ENCODE results near the gene ASTL.

The ASTL gene

GRCh38 chr2:96129528-96130120, 8.7 kb downstream of the ASTL start:
- DNase-seq (ENCODE audit: low read depth) = no peak

- no peak for DNase-seq (ENCODE audit: low read depth)
Observed at GRCh38 chr2:96128456-96128855, 9.8 kb downstream of the ASTL start.

GRCh38 chr2:96124406-96125265, 13.7 kb downstream of the ASTL start:
- DNase-seq (ENCODE audit: low read depth) = no peak

- no peak for DNase-seq (ENCODE audit: low read depth)
Observed at GRCh38 chr2:96123936-96124335, 14.4 kb downstream of the ASTL start.

- DNase-seq (ENCODE audit: low read depth) = no peak
Observed at GRCh38 chr2:96123290-96123689, 15.0 kb downstream of the ASTL start.

GRCh38 chr2:96122391-96122790, 15.9 kb downstream of the ASTL start:
- DNase-seq (ENCODE audit: low read depth) = no peak

- no peak for DNase-seq (ENCODE audit: low read depth)
Observed at GRCh38 chr2:96121414-96121813, 16.9 kb downstream of the ASTL start.

- no peak for DNase-seq (ENCODE audit: low read depth)
Observed at GRCh38 chr2:96120991-96121390, 17.3 kb downstream of the ASTL start.

- no peak for DNase-seq (ENCODE audit: low read depth)
Observed at GRCh38 chr2:96120091-96120720, 18.1 kb downstream of the ASTL start.

GRCh38 chr2:96119389-96119751, 18.9 kb downstream of the ASTL start:
- DNase-seq (ENCODE audit: low read depth) = no peak

- no peak for DNase-seq (ENCODE audit: low read depth)
Observed at GRCh38 chr2:96118698-96119388, 19.5 kb downstream of the ASTL start.

- DNase-seq (ENCODE audit: low read depth) = no peak
Observed at GRCh38 chr2:96117701-96118588, 20.4 kb downstream of the ASTL start.

- peak; percentile 56 for DNase-seq (ENCODE audit: low read depth)
Observed at GRCh38 chr2:96116879-96117533, 21.3 kb downstream of the ASTL start.

GRCh38 chr2:96116424-96116878, 21.9 kb downstream of the ASTL start, which contains the start of gene ADRA2B:
Gene ADRA2B, minus strand, starts transcription at chr2:96116571. Its CDS starts 422 bp downstream, at chr2:96116149.
- DNase-seq (ENCODE audit: low read depth) = peak; percentile 64

GRCh38 chr2:96115631-96116423, 22.5 kb downstream of the ASTL start:
- no peak for DNase-seq (ENCODE audit: low read depth)

GRCh38 chr2:96114903-96115581, 23.3 kb downstream of the ASTL start:
- no peak for DNase-seq (ENCODE audit: low read depth)

GRCh38 chr2:96114546-96114902, 23.8 kb downstream of the ASTL start:
- DNase-seq (ENCODE audit: low read depth) = no peak

GRCh38 chr2:96113951-96114350, 24.4 kb downstream of the ASTL start:
- no peak for DNase-seq (ENCODE audit: low read depth)

GRCh38 chr2:96113367-96113677, 25.0 kb downstream of the ASTL start:
- no peak for DNase-seq (ENCODE audit: low read depth)

All from activated T-cell treated with anti-CD3 and anti-CD28 coated beads for 24 hours (primary cell).